CD4-positive, alpha-beta T cell treated with Interleukin-15 for 4 hours (primary cell): ENCODE results near the gene POC5.

ENCODE experiments used
- DNase-seq: peaks from one replicate; pipeline ENCODE4 v3.0.0-alpha.2; 2020; ENCODE audit warnings: low spot score

Gene POC5

GRCh38 chr5:75659791-75660450, 57.3 kb downstream of the POC5 start:
- DNase-seq: no peak

GRCh38 chr5:75656311-75657003, 60.8 kb downstream of the POC5 start:
- DNase-seq: no peak

GRCh38 chr5:75654693-75655295, 62.4 kb downstream of the POC5 start:
- DNase-seq: no peak

DNA sequence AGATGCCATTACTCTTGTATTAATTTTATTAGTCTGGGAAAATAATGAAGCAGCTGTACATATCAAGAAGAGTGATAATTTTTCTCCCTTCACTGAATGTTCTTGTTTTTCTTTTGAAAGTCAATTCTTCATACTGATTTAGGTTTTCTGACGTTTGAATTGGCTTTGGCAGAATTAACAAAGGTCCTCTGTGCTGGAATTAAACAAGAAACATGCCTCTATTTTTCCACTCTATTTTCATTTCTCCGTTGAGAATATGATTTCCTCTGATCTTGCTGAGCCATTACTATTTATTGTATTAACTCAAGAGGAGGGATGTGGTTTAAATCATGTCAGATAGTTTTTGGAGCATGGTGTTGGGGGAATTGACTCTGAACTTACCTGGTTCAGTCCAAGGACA, 63.7 kb downstream of the POC5 start:
- DNase-seq: no peak

DNA sequence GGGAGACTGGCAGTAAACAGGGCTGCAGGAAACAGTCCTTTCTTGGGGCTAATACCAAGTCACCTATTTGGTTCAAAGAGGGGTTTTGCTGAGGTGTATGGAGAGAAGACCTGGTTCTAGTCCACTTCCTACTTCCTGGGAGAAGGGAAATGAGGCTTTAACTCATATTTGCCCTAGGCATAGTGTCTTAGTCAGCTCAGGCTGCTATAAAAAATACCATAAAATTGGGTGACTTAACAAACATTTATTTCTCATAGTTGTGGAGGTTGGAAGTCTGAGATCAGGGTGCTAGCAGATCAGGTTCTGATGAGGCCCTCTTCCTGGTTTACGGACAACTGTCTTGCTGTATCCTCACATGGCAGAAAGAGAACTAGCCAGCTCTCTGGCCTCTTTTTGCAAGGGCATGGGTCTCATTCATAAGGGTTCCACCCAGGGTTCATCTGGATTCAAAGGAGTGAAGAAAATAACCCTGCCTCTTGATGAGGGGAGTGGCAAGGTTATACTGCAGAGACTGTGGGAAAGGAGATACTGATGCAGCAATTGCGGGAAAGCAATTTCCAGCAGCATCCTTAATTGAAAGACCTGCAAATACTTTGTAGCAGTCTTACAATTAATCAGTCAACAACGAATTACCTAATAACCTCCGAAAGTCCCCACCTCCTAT, 65.5 kb downstream of the POC5 start:
- DNase-seq: no peak

DNA sequence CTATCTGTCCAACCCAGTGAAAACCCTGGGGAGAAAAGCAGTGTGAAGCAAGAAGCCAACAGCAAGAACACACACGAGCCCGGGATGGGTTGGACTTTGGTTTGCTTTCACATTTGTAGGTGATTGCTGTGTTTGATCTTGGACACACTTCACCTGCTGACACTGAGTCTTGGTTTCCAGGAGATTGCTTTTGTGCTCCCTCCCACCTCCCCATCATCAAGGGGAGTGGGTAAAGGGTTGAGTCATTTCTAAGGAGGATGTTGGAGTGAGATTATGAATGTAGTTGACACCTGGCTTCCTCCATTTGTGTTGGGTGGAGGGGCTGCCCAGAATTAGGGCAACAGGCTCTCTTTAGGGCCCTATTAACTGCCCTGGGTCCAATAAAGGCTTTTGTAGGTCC, 68.5 kb downstream of the POC5 start:
- no peak for DNase-seq

- DNase-seq: no peak
Observed at GRCh38 chr5:75640826-75641225, 76.4 kb downstream of the POC5 start.

DNA sequence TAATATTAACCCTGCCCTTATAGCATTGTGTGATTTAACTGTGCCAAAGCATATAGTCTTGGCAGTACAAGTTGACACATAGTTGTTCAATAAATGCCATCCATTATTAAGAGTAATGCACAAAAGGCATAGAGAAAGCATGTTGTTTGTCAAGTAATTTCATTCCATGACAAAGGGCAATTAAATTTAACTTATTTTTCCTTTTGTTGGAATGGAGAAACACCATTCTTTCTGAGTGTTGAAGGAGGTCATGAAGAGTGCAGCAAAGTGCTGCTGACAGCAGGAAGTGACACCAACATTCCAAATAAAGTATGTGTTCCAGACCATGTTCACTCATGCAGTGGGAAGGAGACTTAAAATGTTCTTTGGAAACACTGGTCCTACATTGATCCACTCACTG, 76.8 kb downstream of the POC5 start:
- DNase-seq: no peak

DNA sequence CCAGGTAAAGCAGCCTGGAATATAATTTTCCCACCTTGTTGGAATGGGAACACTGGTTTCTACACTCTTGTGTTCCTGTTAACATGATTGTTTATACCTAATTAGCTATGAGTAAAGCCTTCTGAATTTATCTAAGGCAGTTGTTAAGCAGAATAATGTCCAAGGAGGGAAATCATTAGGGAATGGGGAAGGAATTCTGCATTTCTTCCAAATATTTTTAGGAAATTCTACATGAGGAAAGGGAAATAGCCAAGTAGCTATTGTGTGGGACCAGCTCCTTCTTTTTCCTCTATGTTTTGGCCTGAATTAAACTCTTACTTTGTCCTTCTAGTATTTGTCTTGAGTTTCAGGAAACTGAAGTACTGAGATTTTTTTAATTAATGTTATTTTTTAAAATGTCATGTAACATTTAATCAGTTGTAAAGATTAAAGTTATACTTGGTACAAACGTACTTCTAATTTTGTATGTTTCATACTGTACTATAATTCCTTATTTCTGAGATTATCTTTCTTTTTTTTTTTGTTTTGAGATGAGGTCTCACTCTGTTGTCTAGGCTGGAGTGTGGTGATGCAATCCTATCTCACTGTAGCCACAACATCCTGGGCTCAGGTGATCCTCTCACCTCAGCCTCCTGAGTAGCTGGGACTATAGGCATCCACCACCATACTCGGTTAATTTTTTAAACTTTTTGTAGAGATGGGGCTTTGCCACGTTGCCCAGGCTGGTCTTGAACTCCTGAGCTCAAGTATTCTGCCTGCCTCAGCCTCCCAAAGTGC, 77.5 kb downstream of the POC5 start:
- DNase-seq: no peak

- DNase-seq: no peak
Observed at GRCh38 chr5:75637949-75638348, 79.3 kb downstream of the POC5 start.

GRCh38 chr5:75632321-75632720, 84.9 kb downstream of the POC5 start:
- DNase-seq: no peak

- no peak for DNase-seq
Observed at GRCh38 chr5:75630875-75631274, 86.4 kb downstream of the POC5 start.

- no peak for DNase-seq
Observed at GRCh38 chr5:75627801-75628200, 89.4 kb downstream of the POC5 start.

- no peak for DNase-seq
Observed at GRCh38 chr5:75626959-75627358, 90.3 kb downstream of the POC5 start.
